GM18520 (cell line): ENCODE data around the gene SYNPR.

Experiments
- ATAC-seq: cut with Tn5 transposase; IDR thresholded peaks from one replicate; pipeline ENCODE4 v1.9.1; 2021; ENCODE audit not compliant: unreplicated experiment

Gene SYNPR

DNA sequence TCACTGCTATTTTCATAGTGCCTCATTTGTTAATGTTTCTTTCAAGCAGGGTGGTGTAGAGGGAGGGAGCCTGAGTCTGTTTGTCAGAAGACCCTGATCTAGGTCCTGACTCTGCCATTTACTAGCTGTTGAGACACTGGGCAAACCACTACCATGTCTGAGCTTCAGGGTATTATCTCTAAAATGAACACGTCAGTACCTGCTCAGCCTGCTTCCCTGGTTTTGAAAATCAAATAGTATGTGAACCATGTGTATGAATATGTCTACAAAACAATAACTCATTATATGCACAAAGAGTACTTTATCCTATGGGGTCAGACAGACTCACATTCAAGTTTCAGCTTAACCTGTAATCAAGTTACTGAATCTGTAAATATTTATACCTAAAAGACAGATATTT is 25.1 kb downstream of the SYNPR start:
- no peak for ATAC-seq

DNA sequence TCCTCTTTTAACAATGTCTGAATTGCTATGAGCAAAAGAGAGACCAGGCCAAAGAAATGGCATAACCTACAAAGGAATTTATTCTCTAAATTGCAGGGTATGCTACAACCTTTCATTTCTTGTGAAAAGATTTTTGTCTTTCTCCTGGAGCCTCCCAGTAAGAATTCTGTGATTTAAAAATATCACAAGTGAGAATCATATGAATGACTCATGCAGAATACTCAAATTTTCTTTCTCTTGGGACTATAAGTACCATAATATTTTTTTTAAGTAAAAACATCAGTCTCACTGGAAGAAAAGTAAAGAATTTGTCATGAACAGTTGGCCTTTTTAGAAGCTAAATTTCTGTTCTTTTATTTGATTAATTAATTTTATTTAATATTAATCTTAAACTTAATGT is 26.3 kb downstream of the SYNPR start:
- no peak for ATAC-seq

DNA sequence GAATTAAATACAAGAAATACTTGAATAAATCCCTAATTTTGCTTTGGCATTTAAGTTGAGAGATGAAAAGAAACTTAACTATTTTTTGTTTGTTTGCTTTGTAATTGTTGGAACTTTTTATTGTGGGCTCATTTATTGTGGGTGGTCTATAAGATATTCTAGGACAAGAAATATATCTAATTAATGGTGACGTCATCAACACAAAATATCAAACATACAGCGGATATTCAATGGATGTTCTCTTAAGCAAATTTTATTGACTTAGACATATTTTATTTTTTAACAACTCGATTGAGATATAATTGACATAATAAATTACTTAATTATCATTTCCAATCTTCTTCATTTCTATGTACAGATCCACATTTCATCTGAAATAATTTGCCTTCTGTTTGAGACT is 30.0 kb downstream of the SYNPR start:
- ATAC-seq, result no peak

DNA sequence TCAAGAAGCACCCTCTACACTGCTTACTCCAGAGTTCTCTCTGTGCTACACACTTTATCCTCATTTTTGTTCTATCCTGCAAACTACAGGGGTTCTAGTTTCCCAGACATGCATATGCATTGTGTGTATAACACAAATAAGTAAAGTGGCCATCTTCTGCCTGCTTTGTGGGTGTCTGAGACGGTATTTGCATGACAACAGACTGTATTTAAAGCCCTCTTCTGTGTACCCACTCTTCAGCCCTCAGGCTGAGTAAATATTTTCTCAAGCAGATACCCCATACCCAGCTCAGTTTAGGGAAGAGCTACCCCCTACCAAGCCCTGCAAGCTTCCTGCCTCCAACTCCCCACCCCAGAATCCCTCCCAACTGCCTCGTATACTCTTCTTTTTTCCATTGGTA is 31.7 kb downstream of the SYNPR start:
- no peak for ATAC-seq

DNA sequence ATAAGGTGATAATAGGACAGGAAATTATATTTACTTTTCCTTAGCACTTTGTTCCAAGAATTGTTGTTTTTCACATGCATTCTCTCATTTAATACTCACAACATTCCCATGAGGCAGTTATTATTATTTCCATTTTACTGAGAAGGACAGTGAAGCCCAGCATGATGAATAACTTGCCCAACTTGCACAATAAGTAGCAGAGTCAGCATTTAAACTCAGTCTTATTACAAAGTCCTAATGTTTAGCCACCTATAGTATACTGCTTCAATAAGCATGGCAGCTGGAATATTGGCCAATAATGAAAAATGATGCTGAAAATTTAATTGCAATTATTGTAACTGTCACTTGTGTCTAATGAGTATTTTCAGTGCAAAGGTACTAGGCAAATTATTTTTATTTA is 45.7 kb downstream of the SYNPR start:
- no peak for ATAC-seq

DNA sequence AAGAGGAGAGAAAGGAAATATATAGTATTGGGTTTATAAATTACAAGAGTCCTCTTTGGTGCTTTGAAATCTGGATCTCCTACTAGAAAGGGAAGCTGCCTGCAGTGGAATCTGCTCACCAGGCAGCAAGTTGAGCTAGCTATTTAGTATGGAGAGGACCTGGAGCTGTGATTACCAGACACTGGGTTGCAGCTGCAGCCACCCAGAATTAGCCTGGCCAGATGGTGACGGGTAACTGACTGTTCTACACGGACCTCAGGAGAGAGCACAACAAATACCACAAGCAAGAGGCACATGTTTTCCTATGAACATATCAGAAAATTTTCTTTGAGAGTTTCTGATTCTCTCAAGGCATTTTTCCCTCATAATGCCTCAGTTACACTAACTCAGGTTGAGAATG is 46.5 kb downstream of the SYNPR start:
- no peak for ATAC-seq

DNA sequence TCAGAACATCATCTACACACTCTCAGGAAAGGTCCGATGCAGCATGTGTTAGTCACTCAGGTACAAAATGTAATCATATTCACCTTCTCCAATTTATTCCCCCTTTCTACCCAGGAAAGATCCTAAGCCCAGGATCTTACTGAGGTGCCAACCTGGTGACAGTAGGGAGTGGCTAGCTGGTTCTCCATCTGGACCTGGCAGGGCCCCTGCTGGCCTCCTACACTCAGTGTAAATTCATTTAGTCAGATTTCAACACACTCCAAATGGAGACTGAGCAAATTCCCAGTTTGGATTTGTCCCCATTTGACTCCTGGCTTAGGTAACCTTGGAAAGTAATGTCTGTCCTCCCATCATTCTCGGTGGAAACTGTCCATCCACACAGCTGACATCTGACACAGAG is 47.3 kb downstream of the SYNPR start:
- no peak for ATAC-seq

DNA sequence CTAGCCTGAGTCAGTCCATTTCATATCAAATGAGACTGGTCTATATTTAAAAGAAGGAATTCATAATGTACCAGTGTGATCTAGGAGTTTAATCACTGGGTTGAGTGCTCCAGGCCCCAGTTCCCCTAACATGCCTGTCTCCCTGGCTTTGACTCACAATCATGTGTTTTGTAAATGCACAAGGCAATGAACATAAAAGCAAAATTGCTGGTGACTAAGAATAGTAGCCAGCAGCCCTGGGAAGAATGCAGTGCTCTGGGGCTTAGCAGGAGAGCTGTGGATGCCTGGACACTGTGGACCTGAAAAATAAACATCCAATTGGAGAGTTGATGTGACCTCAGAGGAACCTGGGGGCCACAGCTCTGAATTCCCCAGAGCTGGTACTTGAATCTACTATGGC is 50.3 kb downstream of the SYNPR start:
- no peak for ATAC-seq

DNA sequence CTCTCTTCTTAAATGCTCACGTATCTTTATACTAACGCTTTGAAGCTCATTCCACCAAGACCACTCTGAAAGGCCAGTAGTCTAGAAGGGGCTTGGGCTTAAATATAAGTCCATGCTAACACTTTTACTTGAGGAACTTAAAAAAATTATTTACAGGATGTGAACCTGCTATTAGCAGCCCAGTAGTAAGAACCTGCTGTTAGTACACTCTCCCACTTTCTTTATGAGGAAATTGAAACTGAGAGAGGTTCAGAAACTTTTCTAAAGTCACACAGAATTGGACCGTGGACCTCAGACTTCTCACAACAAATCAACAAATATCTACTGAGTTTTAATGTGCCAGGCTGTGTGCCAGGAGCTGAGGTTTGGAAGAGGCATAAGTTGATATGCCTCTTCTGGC is 53.4 kb downstream of the SYNPR start:
- ATAC-seq, result no peak

DNA sequence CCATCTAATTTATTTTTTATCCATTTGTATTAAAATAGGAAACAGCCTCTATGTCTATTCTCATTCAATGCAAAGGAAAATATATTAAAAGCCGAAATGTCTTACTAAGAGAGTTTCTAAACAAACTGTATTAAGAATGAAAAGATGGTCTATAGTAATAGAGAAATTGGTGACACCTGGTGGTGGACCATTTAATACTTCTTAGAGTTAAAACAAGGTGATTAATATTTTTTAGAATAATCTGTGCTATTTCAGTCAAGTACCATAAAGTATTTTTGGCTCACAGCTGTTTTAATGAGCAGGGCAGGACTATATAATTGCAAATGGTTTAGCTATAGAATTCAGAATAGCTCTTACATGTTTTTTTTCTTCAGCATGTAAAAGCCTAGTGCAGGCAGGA is 55.7 kb downstream of the SYNPR start:
- no peak for ATAC-seq

DNA sequence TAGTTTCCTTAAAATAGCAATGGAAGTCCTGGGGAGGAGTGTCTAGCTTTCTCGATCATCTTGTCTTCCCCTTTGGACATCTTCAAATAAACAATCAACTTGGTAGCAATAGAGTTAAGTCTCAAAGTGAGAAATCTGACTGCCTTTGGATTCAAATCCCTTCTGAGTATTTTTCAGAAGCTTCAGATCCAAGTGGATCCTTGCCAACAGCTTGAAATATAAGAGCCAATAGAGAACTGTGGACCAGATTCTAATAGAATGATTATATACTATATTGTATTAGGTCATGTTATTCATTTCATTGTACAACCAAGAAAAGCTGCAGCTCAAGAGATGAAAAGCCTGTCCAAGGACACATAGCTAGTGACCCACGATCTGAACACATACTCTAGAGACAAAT is 60.2 kb downstream of the SYNPR start:
- no peak for ATAC-seq

DNA sequence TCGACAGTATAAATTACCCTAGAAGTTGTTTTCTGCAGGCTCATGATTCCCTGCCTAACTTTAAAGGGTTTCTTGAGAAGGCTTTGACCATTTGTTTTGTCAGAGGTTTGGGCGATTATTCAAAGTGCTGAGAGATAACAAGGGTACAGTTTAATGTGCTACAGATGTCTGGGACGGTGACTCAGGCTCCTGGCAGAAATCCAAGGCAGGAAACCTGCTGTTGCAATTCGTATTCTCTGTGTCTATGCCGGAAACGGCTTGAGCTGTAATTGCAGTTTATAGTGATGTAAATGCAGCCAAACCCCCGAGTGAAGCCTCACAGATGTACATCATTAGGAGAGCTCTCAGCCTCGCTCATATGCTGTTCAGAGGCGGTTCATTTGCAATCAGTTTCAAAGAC is 65.6 kb downstream of the SYNPR start:
- ATAC-seq, result no peak

DNA sequence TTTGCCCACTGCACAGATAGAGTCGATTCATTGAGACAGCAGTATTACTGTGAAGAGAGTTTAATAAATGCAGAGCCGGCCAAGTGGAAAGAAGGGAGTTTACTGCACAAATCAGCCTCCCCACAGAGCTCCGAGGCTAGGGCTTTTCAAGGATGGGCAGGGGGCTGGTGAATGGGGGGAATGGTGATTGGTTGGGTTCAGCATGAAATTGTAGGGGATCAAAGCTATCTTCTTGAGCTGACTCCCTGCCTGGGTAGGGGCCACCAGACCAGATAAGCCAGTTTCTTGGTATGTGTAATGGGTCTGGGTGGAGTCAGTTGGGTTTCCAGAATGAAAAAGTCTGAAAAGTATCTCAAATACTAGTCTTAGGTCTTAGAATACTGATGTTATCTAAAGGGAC is 66.6 kb downstream of the SYNPR start:
- no peak for ATAC-seq

DNA sequence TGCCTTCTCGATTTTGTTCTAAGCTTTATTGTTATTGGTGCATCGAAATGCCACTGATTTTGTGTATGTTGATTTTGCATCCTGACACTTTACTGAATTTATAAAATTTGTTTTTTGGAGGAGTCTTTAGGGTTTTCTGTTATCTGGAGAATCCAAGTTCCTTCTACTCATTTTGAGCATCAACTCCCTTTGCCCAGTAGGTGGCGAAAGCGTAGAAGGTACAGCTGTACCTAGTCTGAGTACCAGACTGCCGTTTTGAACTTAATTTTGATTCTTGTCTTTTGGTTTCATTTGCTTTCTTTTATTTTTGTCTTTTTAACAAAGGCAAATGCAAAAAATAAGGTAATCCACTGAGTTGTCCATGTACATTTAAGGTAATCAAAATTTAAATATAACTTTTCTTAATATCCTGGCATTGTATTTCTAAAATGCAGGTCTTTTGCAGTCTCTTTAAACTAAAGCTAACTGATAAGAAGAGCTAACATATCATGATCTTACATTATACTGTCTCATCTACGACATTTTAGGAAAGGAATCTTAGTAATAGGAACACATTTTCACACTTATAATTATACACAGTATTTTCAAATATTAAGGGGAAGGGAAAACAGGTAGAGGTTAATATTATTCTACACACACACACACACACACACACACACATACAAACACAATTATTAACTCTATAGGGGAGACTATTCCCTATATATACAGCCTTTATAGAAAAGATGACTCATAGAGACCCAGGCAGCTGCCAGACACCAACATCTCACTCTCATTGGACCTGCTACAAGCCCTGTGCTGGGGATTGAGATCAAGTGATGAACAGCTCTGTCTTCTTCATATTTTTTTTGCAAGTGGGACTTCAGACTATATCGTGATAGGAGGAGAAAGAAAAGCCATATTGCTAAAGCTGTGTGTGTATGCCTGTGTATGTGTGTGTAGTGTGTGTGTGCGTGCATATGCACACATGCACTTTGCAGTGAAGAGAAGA is 71.8 kb downstream of the SYNPR start:
- ATAC-seq, result no peak

DNA sequence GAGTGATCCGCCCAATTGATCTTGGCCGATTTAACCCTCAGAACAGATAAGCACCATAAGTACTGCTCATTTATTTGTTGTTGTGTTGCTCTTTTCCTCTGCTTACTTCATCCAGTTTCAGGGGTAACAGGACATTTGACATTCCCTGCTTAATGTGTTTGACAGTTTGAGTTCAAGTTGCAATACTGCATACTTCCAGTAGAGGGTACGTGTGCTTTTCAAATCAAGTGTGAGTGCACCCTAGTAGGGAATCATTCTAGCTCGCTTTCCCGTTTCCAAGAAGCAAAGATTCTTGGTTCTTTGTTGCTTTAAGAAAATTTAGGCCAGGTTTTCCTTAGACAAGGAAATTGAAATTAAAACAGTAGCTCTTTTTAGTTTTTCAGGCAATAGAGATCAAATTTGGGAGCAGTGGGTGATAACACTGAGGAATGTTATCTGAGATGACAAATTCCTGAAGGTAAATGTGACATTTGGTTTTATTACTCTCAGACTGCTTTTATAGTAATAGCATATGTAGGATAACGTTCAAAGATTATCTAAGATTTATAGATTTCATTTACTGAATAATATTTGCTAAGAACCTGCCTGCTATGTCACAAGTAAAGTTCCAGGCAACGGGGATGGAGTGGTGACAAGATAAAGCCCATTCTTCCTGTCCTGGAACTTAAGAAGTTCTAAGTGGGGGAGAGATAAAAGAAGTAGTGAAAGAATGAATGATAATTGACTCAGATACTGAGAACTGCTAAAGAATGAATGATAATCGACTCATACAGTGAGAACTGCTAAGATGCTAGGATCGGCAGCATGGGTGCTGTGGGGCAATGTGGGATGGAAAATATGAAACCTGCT is 73.3 kb downstream of the SYNPR start:
- no peak for ATAC-seq

DNA sequence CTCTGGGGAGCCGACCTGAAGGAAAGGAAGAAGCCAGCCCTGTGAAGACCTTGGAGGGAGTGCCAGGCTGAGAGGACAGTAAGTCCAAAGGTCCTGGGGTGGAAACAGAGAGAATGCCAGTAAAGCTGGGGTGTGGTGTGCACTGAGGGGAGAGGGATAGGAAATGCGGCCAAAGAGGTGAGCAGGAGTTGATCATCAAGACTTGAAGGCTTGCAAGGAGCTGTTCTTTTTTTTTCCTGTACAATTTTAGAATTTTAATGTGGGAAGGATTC is 73.8 kb downstream of the SYNPR start:
- no peak for ATAC-seq

DNA sequence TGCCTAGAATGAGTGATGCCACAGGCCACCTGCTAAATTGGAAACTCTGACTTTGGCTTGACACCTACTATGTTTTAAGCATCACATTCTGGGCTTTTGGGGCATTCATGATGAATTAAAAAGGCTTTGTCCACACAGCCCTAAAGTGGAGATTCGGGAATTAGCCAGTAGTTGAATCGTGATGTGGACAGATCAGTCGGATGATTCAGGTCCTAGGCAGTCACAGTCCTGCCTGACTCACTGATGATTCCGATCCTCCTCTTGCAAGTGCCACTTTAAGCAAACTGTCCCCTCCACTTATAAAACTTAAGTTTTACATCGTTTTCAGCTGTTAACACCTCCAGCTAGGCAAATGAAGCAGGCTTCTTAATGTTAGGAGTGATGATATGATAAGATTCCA is 75.3 kb downstream of the SYNPR start:
- ATAC-seq, result no peak

DNA sequence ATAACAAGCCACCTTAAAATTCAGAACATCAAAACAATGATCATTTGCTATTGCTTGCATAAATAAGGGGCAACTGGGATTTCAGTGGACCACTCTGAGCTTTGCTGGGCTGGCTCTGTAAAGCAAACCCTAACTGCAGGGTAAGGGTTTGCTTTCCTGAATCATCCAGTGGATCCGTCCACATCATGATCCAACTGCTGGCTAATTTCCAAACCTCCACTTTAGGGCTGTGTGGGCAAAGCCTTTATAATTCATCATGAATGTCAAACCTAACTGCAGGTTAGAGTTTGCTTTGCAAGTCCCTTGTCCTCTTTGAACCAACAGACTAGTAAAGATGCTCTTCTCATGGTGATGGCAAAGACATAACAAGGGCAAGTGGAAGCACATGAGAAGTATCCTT is 76.1 kb downstream of the SYNPR start:
- ATAC-seq, result no peak

DNA sequence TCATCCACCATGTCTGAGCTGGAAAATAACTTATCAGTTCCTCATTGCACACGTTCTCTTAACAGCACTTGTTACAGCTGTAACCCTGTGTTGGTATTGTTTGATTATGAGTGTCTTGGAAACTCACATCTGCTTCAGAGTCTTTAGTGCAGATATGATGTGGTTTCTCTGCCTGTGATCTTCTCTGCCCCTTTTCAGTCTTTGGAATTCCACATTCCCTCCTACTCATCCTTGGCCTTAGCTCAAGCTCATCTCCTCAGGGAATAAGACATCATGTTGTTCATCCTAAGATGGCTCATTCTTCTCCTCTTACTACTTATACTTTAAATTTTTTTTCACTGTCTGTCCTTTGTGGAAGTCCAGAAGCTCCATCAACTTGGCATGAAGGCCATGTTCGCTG is 77.7 kb downstream of the SYNPR start:
- ATAC-seq, result no peak

DNA sequence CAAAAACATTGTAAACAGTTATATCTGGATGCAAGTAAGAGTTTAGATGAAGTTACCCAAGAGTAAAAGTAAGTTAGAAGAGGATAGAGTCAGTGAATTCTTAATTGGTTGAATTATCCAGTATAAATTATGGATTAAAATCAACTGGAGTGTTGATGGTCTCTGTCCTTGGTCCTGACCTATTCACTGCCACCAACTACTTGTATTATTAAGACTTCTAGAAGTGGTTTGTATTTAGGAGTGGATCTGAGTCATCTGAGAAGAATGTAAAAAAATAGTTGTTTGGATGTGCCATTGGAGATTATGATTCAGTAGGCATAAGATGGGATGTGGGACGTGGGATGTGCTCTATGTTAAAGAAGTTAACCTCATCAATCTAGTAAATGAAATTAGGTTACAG is 86.4 kb downstream of the SYNPR start:
- ATAC-seq, result no peak

DNA sequence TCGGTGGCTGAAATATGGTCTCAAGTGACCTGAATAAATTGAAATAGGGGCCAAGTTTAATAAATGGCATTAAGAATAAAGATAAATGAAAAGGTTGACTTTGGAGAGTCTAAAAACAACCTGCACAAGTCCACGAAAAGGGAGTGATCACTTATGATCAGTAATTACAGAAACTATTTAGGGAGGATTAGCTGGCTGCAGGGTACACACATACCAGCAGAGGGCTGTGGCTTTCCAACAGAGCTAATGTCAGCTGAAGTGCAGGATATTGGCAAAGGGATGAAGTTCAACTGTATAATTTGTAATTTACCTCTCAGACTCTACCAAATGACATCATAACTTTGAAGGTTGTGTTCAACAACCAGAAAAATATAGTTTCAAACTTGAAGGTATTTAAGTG is 86.8 kb downstream of the SYNPR start:
- no peak for ATAC-seq

DNA sequence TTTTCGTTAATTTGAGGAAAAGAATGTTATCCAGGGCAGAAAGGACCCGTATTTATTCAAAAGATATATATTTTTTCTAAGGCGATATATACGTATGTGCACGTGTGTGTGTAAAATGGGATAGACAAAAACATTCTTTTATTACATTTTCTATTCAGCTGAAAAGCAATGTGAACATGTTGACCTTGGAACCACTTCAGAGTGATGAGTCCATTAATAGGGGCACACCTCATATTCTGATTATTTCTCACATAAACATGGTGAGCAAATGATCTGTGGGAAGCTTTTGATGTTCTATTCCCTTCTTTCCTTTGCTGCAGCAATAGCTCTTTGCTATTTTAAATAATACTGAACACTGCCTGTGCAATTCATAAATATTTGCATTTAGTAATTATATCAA is 87.6 kb downstream of the SYNPR start:
- ATAC-seq, result no peak
